Thoracic aorta (tissue), 2 donors: ENCODE results near the gene GALNT17. TPM values are rescaled to one million over a fixed set of nuclear protein-coding genes. Genes with fewer than 3 reads are reported as not detected.

Experiments
- ATAC-seq: fragments of 150-250 bp; one replicate; pipeline ENCODE4 v1.8.0; 2017; ENCODE audit warnings: low read depth; ENCODE audit not compliant: insufficient number of reproducible peaks, low FRiP score
- DNase-seq: peaks from one replicate; pipeline ENCODE4 v3.0.0-alpha.2; 2020; ENCODE audit warnings: low spot score
- H3K27ac ChIP-seq, 2 donors: fragments of 200-600 bp; sonication (generic); 1 replicate in 1 of 2; 2 replicates in 1 of 2; pipeline ENCODE4 v1.5.1; 2016; ENCODE audit warnings: mild to moderate bottlenecking in 2 of 2, moderate library complexity in 2 of 2
- H3K27me3 ChIP-seq: fragments of 200-600 bp; sonication (generic); replicated peaks from 2 replicates; pipeline ENCODE4 v1.6.0; 2016; ENCODE audit warnings: mild to moderate bottlenecking; ENCODE audit not compliant: insufficient read depth
- H3K36me3 ChIP-seq: fragments of 200-600 bp; sonication (generic); one replicate; pipeline ENCODE4 v1.5.1; 2016
- H3K4me1 ChIP-seq, 2 donors: fragments of 200-600 bp; sonication (generic); 1 replicate in 1 of 2; 2 replicates in 1 of 2; pipeline versions ENCODE4 v1.5.1 to v1.6.0; 2016; ENCODE audit warnings: low read depth in 2 of 2, mild to moderate bottlenecking in 1 of 2; ENCODE audit not compliant: control insufficient read depth in 1 of 2
- H3K4me3 ChIP-seq: fragments of 200-600 bp; sonication (generic); 2 replicates; pipeline ENCODE4 v1.5.1; 2016; ENCODE audit warnings: mild to moderate bottlenecking
- H3K9me3 ChIP-seq: fragments of 200-600 bp; sonication (generic); 2 replicates; pipeline ENCODE4 v1.5.1; 2016
- CTCF ChIP-seq: fragments of 200-600 bp; sonication (generic); IDR thresholded peaks from one replicate; pipeline ENCODE4 v1.5.1; 2019; ENCODE audit warnings: antibody characterized with exemption
- total RNA-seq, 2 donors: library from RNA; depleted of rRNA; stranded (reverse); fragments of >200 nt; gene quantifications; one replicate each; pipeline versions ENCODE4 v1.1.0 to v1.2.3, GENCODE V29; 2016

Gene GALNT17
- total RNA-seq, 2 donors from 2014 or later: 17.6 to 20.8 TPM

- no peak for TF ChIP-seq CTCF
- Histone ChIP-seq H3K4me1 (peaks cover 3 to 17% of the 10 kb centered on the region in 2 donors), H3K36me3 (no peaks in the 10 kb centered on the region), H3K27ac (no peak overlapping the region), H3K27me3 (no peaks in the 10 kb centered on the region), H3K9me3 (peaks cover under 1% of the 10 kb centered on the region), H3K4me3 (no peak overlapping the region)
- DNase-seq: no peak
- ATAC-seq: no peak
These were observed 241.0 kb downstream of the GALNT17 start for GRCh38 chr7:71372991-71373390.

DNA sequence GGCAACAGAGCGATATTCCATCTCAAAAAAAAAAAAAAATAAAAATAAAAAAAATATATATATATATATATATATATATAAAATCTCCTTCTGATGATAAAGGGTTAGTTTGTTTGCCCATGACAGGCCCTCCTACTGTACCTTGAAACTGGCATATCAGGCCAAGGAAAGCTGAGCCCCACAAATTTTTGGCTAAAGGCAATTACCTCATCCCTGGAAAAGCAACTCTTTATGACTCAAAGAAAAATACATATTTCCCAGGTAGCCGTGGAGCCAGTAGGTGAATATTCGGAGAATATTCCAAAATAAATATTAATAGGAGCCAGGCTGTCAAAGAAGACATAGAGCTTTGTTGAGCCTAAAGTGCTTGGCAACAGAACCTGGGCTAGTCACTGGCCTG is 245.1 kb downstream of the GALNT17 start:
- no peak for TF ChIP-seq CTCF
- no peak overlapping the region for H3K27ac ChIP-seq
- no peak for DNase-seq

DNA sequence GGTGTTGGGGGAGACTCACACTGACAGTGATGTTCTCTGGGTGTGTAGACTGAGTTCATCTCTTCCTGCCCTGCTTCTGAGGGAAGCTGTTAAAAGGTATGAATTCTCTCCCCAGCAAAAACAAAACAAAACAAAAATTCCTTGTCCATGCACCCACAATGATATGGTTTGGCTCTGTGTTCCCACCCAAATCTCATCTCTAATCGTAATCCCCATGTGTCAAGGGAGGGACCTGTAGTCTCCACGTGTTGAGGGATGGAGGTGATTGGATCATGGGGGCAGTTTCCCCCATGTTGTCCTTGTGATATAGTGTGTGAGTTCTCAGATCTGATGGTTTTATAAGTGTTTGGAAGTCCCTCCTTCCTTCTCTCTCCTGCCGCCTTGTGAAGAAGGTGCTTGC is 245.5 kb downstream of the GALNT17 start:
- no peaks in the 10 kb centered on the region for H3K27me3 ChIP-seq
- no peak for TF ChIP-seq CTCF
- no peak for ATAC-seq
- no peak overlapping the region for H3K4me3 ChIP-seq
- H3K36me3 ChIP-seq: no peaks in the 10 kb centered on the region
- peaks cover 3 to 17% of the 10 kb centered on the region in 2 donors for H3K4me1 ChIP-seq
- no peak for DNase-seq
- H3K27ac ChIP-seq: no peak overlapping the region
- H3K9me3 ChIP-seq: peaks cover 5% of the 10 kb centered on the region

More for the DNA sequence above, 245.1 kb downstream of the GALNT17 start:
- peaks cover 5% of the 10 kb centered on the region for H3K9me3 ChIP-seq
- peaks cover 3 to 17% of the 10 kb centered on the region in 2 donors for H3K4me1 ChIP-seq
- no peak overlapping the region for H3K4me3 ChIP-seq
- no peak for ATAC-seq
- H3K27me3 ChIP-seq: no peaks in the 10 kb centered on the region
- no peaks in the 10 kb centered on the region for H3K36me3 ChIP-seq

DNA sequence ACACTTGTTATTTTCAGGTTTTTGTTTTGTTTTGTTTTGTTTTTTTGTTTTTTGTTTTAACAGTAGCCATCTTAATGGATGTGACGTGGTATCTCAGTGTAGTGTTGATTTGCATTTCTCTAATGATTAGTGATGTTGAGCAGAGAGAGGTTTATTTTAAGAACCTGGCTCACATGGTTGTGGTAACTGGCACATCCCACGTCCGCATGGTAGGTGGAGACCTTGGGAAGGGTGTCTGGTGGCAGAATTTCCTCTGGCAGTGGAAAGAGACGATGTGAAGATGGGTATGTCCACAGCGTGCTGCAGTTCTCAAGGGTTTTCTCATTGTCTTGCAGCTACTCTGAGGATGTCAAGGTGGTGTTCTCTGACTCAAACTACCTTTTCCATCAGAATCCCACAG is 252.2 kb downstream of the GALNT17 start:
- Histone ChIP-seq H3K36me3 (no peaks in the 10 kb centered on the region), H3K27me3 (no peaks in the 10 kb centered on the region), H3K4me3 (no peak overlapping the region), H3K4me1 (no peaks in the 10 kb centered on the region), H3K27ac (no peak overlapping the region), H3K9me3 (no peaks in the 10 kb centered on the region)
- ATAC-seq (no peak), DNase-seq (no peak)
- TF ChIP-seq CTCF: no peak

GRCh38 chr7:71385330-71385729 is 253.4 kb downstream of the GALNT17 start:
- Histone ChIP-seq H3K9me3 (no peaks in the 10 kb centered on the region), H3K4me1 (no peaks in the 10 kb centered on the region), H3K27ac (no peak overlapping the region), H3K27me3 (no peaks in the 10 kb centered on the region), H3K36me3 (no peaks in the 10 kb centered on the region), H3K4me3 (no peak overlapping the region)
- ATAC-seq: no peak
- DNase-seq: no peak
- no peak for TF ChIP-seq CTCF
